ENCODE data around the gene CD48.

Gene CD48

DNA sequence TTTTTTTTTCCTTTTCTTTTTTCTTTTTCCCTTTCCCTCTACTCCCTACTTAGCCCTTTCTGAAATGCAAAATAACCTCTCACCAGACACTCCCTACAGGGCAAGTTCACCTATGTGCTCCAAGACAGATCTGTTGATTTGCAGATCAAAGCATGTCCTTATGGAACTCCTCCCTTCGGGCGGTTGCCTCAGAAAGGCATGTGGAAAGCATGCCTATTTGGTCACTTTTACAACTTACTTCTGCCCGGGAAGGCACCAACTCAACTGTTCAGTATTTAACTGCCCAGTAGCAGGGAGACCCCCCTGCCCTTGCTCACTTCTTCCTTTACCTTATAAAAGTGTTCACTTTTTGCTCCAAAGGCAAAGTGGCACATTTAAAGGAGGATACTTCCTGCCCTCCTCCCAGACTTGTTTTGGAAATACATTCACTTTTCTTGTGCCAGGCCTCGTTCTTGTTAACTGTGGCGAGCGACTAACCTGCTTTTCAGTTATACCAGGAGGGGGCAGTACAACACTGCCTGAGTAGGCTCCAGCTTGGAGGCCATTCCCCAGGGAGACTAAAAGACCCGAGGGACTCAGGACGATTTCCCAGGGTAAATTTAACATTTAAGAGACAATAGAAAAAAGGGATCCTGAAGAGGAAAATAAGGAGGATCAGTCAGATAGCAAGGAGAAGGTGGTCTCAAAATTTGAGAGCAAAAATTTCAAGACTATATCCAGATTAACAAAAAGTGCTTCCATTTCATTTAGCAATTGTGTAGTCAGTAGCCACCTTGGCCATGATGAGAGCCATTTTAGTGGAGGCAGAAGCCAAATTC is 15.1 kb upstream of the CD48 start:
- no peaks in the 10 kb centered on the region for H3K27me3 ChIP-seq (ENCODE audit: control insufficient read depth in 1 of 2, insufficient read depth in 2 of 2, low read length in 2 of 2)
- H3K4me3 ChIP-seq (ENCODE audit: low read length in 2 of 2): no peak overlapping the region
- no peaks in the 10 kb centered on the region for H3K36me3 ChIP-seq (ENCODE audit: control insufficient read depth in 2 of 2, insufficient read depth in 2 of 2, low read length in 2 of 2)
- H3K4me1 ChIP-seq (ENCODE audit: control insufficient read depth, insufficient read depth, low read length): no peaks in the 10 kb centered on the region
- H3K9ac ChIP-seq (ENCODE audit: low read length in 2 of 2): no peak overlapping the region
- no peaks in the 10 kb centered on the region for H3K9me3 ChIP-seq (ENCODE audit: control insufficient read depth in 2 of 2, low read length in 2 of 2)
- H3K27ac ChIP-seq (ENCODE audit: low read length): no peak overlapping the region

DNA sequence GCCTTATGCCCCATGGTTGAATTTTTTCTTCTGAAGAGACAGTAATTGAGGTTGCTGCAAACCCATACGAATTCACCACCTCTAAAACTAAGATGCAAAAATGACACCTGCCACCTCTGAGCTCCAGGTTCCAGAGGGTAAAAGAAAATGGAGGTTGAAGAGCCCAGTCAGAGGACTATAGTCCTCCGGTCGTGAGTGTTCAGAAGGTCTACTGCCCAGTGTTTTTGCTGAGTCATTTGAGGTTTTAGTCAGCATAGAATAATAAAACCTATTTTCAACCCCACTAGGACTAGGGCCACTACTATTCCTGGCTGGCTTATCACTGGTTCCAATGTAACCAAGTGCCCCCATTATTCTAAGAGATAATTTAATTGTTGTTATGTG is 14.5 kb upstream of the CD48 start:
- Histone ChIP-seq H3K27ac (ENCODE audit: low read length) (no peak overlapping the region), H3K4me1 (ENCODE audit: control insufficient read depth, insufficient read depth, low read length) (no peaks in the 10 kb centered on the region), H3K27me3 (ENCODE audit: control insufficient read depth in 1 of 2, insufficient read depth in 2 of 2, low read length in 2 of 2) (no peaks in the 10 kb centered on the region), H3K4me3 (ENCODE audit: low read length in 2 of 2) (no peak overlapping the region), H3K9ac (ENCODE audit: low read length in 2 of 2) (no peak overlapping the region), H3K36me3 (ENCODE audit: control insufficient read depth in 2 of 2, insufficient read depth in 2 of 2, low read length in 2 of 2) (no peaks in the 10 kb centered on the region), H3K9me3 (ENCODE audit: control insufficient read depth in 2 of 2, low read length in 2 of 2) (no peaks in the 10 kb centered on the region)

DNA sequence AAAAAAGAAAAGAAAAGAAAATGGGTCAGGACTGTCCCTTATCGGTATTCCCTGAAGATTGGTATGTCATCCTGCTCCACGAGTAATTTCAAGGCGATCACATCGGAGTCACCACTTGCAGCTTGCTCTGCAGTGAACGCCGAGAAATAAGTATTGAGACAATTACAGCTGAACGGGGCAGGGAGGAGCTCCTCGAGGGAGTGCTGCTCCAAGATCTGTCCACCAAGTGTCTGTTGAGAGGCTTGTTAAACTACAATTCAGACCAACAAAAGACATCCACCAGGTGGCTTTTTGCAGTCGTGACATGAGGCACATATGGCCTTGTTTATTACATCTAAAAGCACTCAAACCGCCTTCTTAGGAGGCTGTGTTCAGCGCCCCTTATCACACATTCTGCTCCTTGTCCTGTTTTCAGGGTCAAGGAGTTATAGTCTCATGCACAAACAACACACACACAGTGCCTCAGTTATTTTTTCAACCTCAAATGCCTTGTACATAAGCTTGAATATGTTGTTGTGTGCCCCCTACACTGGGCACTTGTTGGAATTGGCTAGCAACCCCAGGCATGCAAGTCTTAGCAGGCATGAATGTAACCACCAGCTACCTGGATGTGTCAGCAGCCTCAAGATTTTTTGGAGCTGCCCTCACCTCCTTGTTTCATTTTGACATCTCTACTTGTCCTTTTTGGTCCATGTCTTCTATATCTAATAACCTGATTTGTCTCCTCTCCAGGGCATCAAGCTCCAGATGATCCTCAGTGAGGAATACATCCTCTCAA is 13.0 kb upstream of the CD48 start:
- Histone ChIP-seq H3K27ac (ENCODE audit: low read length) (no peak overlapping the region), H3K36me3 (ENCODE audit: control insufficient read depth in 2 of 2, insufficient read depth in 2 of 2, low read length in 2 of 2) (no peaks in the 10 kb centered on the region), H3K4me3 (ENCODE audit: low read length in 2 of 2) (no peak overlapping the region), H3K4me1 (ENCODE audit: control insufficient read depth, insufficient read depth, low read length) (no peaks in the 10 kb centered on the region), H3K9ac (ENCODE audit: low read length in 2 of 2) (no peak overlapping the region), H3K9me3 (ENCODE audit: control insufficient read depth in 2 of 2, low read length in 2 of 2) (no peaks in the 10 kb centered on the region), H3K27me3 (ENCODE audit: control insufficient read depth in 1 of 2, insufficient read depth in 2 of 2, low read length in 2 of 2) (no peaks in the 10 kb centered on the region)

DNA sequence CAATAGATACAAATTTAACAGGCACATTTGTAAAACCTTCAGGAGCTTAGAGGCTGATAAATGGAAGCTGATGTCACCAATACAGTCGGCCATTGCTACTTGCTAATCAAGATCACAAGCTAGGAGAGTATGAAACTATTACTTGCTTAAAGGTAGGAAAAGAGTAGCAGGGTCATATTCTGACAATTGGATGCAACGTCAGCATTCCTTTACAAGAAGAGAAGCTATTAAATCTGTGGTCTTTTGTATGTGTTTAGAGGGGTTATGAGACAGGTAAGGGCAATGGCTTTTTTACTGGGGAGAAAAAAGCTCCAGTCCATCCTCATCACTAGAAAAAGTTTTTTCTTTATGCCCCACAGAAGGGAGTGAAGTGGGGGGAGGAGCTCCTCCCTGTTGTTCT is 11.7 kb upstream of the CD48 start:
- no peaks in the 10 kb centered on the region for H3K9me3 ChIP-seq (ENCODE audit: control insufficient read depth in 2 of 2, low read length in 2 of 2)
- no peak overlapping the region for H3K27ac ChIP-seq (ENCODE audit: low read length)
- H3K27me3 ChIP-seq (ENCODE audit: control insufficient read depth in 1 of 2, insufficient read depth in 2 of 2, low read length in 2 of 2): no peaks in the 10 kb centered on the region
- H3K4me3 ChIP-seq (ENCODE audit: low read length in 2 of 2): no peak overlapping the region
- no peaks in the 10 kb centered on the region for H3K4me1 ChIP-seq (ENCODE audit: control insufficient read depth, insufficient read depth, low read length)
- no peaks in the 10 kb centered on the region for H3K36me3 ChIP-seq (ENCODE audit: control insufficient read depth in 2 of 2, insufficient read depth in 2 of 2, low read length in 2 of 2)
- no peak overlapping the region for H3K9ac ChIP-seq (ENCODE audit: low read length in 2 of 2)

DNA sequence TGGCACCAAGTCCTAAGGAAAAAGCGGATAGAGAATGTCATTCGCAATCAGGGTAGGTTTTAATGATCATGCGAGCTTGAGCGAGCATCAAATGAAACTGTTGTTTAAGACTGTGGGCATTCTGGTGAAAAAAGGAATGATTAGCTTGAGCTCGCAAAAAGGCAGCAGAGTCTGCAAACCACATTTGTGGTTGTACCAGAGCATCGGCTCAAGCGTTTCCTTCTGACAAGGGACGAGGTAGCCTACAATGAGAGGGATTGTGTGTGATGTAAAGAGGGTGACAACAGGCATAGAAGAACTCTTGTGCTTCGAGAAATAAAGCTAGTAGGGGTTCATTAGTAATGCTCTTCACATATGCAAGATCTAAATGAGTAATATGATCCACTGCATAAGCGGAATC is 11.1 kb upstream of the CD48 start:
- H3K9me3 ChIP-seq (ENCODE audit: control insufficient read depth in 2 of 2, low read length in 2 of 2): no peaks in the 10 kb centered on the region
- no peaks in the 10 kb centered on the region for H3K36me3 ChIP-seq (ENCODE audit: control insufficient read depth in 2 of 2, insufficient read depth in 2 of 2, low read length in 2 of 2)
- H3K4me3 ChIP-seq (ENCODE audit: low read length in 2 of 2): no peak overlapping the region
- no peak overlapping the region for H3K27ac ChIP-seq (ENCODE audit: low read length)
- H3K4me1 ChIP-seq (ENCODE audit: control insufficient read depth, insufficient read depth, low read length): no peaks in the 10 kb centered on the region
- no peaks in the 10 kb centered on the region for H3K27me3 ChIP-seq (ENCODE audit: control insufficient read depth in 1 of 2, insufficient read depth in 2 of 2, low read length in 2 of 2)
- H3K9ac ChIP-seq (ENCODE audit: low read length in 2 of 2): no peak overlapping the region

DNA sequence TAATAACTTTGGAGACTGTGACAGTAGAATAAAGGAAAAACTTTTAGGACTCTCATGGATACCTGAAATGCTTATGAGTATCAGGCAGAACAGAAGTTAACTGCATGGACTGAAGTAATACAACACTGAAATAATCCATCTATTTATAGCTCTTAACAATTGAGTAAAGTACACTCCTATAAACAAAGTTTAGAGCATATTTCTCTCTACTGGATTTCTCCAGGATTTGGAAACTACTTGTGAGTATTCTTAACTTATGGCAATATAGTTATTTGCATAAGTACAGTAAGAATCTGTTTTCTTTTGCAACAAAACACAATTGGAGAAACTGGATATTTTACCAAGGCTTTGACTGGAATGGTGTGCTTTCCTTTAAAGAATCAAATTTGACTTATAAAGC is 9.9 kb upstream of the CD48 start:
- H3K36me3 ChIP-seq (ENCODE audit: control insufficient read depth in 2 of 2, insufficient read depth in 2 of 2, low read length in 2 of 2): no peaks in the 10 kb centered on the region
- no peak overlapping the region for H3K4me3 ChIP-seq (ENCODE audit: low read length in 2 of 2)
- H3K27me3 ChIP-seq (ENCODE audit: control insufficient read depth in 1 of 2, insufficient read depth in 2 of 2, low read length in 2 of 2): no peaks in the 10 kb centered on the region
- H3K4me1 ChIP-seq (ENCODE audit: control insufficient read depth, insufficient read depth, low read length): no peaks in the 10 kb centered on the region
- no peak overlapping the region for H3K9ac ChIP-seq (ENCODE audit: low read length in 2 of 2)
- H3K9me3 ChIP-seq (ENCODE audit: control insufficient read depth in 2 of 2, low read length in 2 of 2): no peaks in the 10 kb centered on the region
- H3K27ac ChIP-seq (ENCODE audit: low read length): no peak overlapping the region

DNA sequence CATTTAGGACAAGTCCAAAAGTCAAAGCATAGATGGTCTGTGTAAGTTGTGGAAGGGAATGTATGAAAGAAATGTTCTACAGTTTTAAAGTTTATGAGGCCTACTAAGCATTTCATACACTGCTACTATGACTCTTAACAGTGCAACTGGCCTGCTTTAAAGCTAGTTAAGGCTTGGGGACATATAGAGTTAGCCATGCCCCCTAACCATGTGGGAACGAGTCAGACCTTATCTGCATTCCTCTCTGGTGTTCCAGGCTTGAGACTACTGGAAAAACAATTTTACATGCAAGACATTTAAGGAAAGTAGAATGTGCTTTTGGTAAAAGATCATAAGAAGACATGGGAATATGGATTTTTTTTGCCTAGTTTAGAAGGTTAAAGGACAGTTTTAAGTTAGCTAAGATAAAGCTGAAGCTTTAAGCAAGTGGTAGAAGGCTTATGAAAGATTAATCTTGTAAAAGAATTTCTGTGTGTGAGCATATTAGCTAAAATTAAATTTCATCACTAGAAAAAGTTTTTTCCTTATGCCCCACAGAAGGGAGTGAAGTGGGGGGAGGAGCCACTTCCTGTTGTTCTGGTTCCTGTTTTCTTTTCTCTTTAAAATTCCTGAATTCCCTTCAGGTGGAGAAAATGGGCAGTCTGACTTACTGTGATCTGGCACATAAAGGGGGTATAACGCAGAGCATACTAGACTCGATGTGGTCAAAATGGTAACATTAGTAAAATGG is 8.9 kb upstream of the CD48 start:
- Histone ChIP-seq H3K4me1 (ENCODE audit: control insufficient read depth, insufficient read depth, low read length) (no peaks in the 10 kb centered on the region), H3K9ac (ENCODE audit: low read length in 2 of 2) (no peak overlapping the region), H3K9me3 (ENCODE audit: control insufficient read depth in 2 of 2, low read length in 2 of 2) (no peaks in the 10 kb centered on the region), H3K36me3 (ENCODE audit: control insufficient read depth in 2 of 2, insufficient read depth in 2 of 2, low read length in 2 of 2) (no peaks in the 10 kb centered on the region), H3K27me3 (ENCODE audit: control insufficient read depth in 1 of 2, insufficient read depth in 2 of 2, low read length in 2 of 2) (no peaks in the 10 kb centered on the region), H3K4me3 (ENCODE audit: low read length in 2 of 2) (no peak overlapping the region), H3K27ac (ENCODE audit: low read length) (no peak overlapping the region)

- Histone ChIP-seq H3K4me3 (ENCODE audit: low read length in 2 of 2) (no peak overlapping the region), H3K36me3 (ENCODE audit: control insufficient read depth in 2 of 2, insufficient read depth in 2 of 2, low read length in 2 of 2) (no peaks in the 10 kb centered on the region), H3K27ac (ENCODE audit: low read length) (no peak overlapping the region), H3K27me3 (ENCODE audit: control insufficient read depth in 1 of 2, insufficient read depth in 2 of 2, low read length in 2 of 2) (no peaks in the 10 kb centered on the region), H3K4me1 (ENCODE audit: control insufficient read depth, insufficient read depth, low read length) (no peaks in the 10 kb centered on the region), H3K9ac (ENCODE audit: low read length in 2 of 2) (no peak overlapping the region), H3K9me3 (ENCODE audit: control insufficient read depth in 2 of 2, low read length in 2 of 2) (no peaks in the 10 kb centered on the region)
These were observed 6.6 kb upstream of the CD48 start for GRCh38 chr1:160718210-160718609.

GRCh38 chr1:160717306-160717705 is 5.7 kb upstream of the CD48 start:
- no peaks in the 10 kb centered on the region for H3K9me3 ChIP-seq (ENCODE audit: control insufficient read depth in 2 of 2, low read length in 2 of 2)
- no peaks in the 10 kb centered on the region for H3K4me1 ChIP-seq (ENCODE audit: control insufficient read depth, insufficient read depth, low read length)
- H3K36me3 ChIP-seq (ENCODE audit: control insufficient read depth in 2 of 2, insufficient read depth in 2 of 2, low read length in 2 of 2): no peaks in the 10 kb centered on the region

GRCh38 chr1:160716013-160716412 is 4.4 kb upstream of the CD48 start:
- no peak overlapping the region for H3K27ac ChIP-seq (ENCODE audit: low read length)
- H3K27me3 ChIP-seq (ENCODE audit: control insufficient read depth in 1 of 2, insufficient read depth in 2 of 2, low read length in 2 of 2): no peaks in the 10 kb centered on the region
- H3K9ac ChIP-seq (ENCODE audit: low read length in 2 of 2): no peak overlapping the region
- no peaks in the 10 kb centered on the region for H3K36me3 ChIP-seq (ENCODE audit: control insufficient read depth in 2 of 2, insufficient read depth in 2 of 2, low read length in 2 of 2)
- no peaks in the 10 kb centered on the region for H3K9me3 ChIP-seq (ENCODE audit: control insufficient read depth in 2 of 2, low read length in 2 of 2)
- H3K4me1 ChIP-seq (ENCODE audit: control insufficient read depth, insufficient read depth, low read length): no peaks in the 10 kb centered on the region
- H3K4me3 ChIP-seq (ENCODE audit: low read length in 2 of 2): no peak overlapping the region

More at GRCh38 chr1:160717306-160717705, 5.7 kb upstream of the CD48 start:
- no peak overlapping the region for H3K9ac ChIP-seq (ENCODE audit: low read length in 2 of 2)
- no peaks in the 10 kb centered on the region for H3K27me3 ChIP-seq (ENCODE audit: control insufficient read depth in 1 of 2, insufficient read depth in 2 of 2, low read length in 2 of 2)
- H3K4me3 ChIP-seq (ENCODE audit: low read length in 2 of 2): no peak overlapping the region
- no peak overlapping the region for H3K27ac ChIP-seq (ENCODE audit: low read length)

Data from stomach smooth muscle (tissue), 2 donors.